ENCODE results near the gene CYP1B1. TPM values are rescaled to one million over a fixed set of nuclear protein-coding genes. Genes with fewer than 3 reads are reported as not detected.
A peak's percentile ranks its signal among the peaks of the same experiment; 100 is the strongest.

The CYP1B1 gene
- total and polyA plus RNA-seq, 10 donors = 17.7 to 121 (median 58.1) TPM

GRCh38 chr2:38068234-38068633 is 7.7 kb downstream of the CYP1B1 start:
- no peak for DNase-seq
- Histone ChIP-seq H3K27ac (peak overlapping the region in 1 of 8 donors; percentile 23), H3K4me1 (peaks cover 0 to 5% (median under 1%) of the 10 kb centered on the region in 6 donors), H3K9me3 (no peaks in the 10 kb centered on the region), H3K27me3 (replicated peaks in 1 of 7) (peaks cover 0 to 13% (median 4%) of the 10 kb centered on the region in 7 donors), H3K36me3 (peaks cover 0 to 14% (median 0%) of the 10 kb centered on the region in 6 donors), H3K4me3 (peak overlapping the region in 4 of 8 donors; percentile 1 to 72 (median 9))
- no peak for TF ChIP-seq CTCF (IDR thresholded peaks at IDR 0.05 in 8 of 11, conservative IDR thresholded peaks at IDR 0.05 in 3 of 11)
- no peak for TF ChIP-seq POLR2A (IDR thresholded peaks at IDR 0.05)
- no peak for TF ChIP-seq POLR2AphosphoS5 (IDR thresholded peaks at IDR 0.05)
- intact Hi-C loops (cut with DNase I; ENCODE audit: low total_unique reads) = no loop called here
- 84 to 88% (median 86%) methylated on average over 4 of the region's 4 CpGs for WGBS, 5 donors

- Histone ChIP-seq H3K36me3 (peaks cover 0 to 14% (median 0%) of the 10 kb centered on the region in 6 donors), H3K4me3 (peak overlapping the region in 1 of 8 donors; percentile 72), H3K27ac (no peak overlapping the region), H3K27me3 (replicated peaks in 1 of 7) (no peaks in the 10 kb centered on the region), H3K4me1 (no peaks in the 10 kb centered on the region), H3K9me3 (no peaks in the 10 kb centered on the region)
- TF ChIP-seq POLR2AphosphoS5 (IDR thresholded peaks at IDR 0.05) (no peak), CTCF (IDR thresholded peaks at IDR 0.05 in 8 of 11, conservative IDR thresholded peaks at IDR 0.05 in 3 of 11) (no peak), POLR2A (IDR thresholded peaks at IDR 0.05) (no peak)
- intact Hi-C loops (cut with DNase I; ENCODE audit: low total_unique reads) = no loop called here
- WGBS, 5 donors = 74 to 83% (median 80%) methylated on average over 6 of the region's 6 CpGs
- no peak for DNase-seq
Observed at GRCh38 chr2:38066421-38067115, 9.4 kb downstream of the CYP1B1 start.

- TF ChIP-seq CTCF (IDR thresholded peaks at IDR 0.05 in 8 of 11, conservative IDR thresholded peaks at IDR 0.05 in 3 of 11) = no peak
- TF ChIP-seq POLR2A (IDR thresholded peaks at IDR 0.05) = no peak
- no peak for TF ChIP-seq POLR2AphosphoS5 (IDR thresholded peaks at IDR 0.05)
- peaks cover 0 to 9% (median 0%) of the 10 kb centered on the region in 6 donors for H3K36me3 ChIP-seq
- 83 to 94% (median 88%) methylated on average over 6 of the region's 6 CpGs for WGBS, 5 donors
- intact Hi-C loops (cut with DNase I; ENCODE audit: low total_unique reads) = no loop called here
- no peak overlapping the region for H3K4me3 ChIP-seq
- H3K27me3 ChIP-seq (replicated peaks in 1 of 7) = no peaks in the 10 kb centered on the region
- DNase-seq = no peak
- no peaks in the 10 kb centered on the region for H3K9me3 ChIP-seq
- H3K4me1 ChIP-seq = no peaks in the 10 kb centered on the region
- H3K27ac ChIP-seq = no peak overlapping the region
Observed at GRCh38 chr2:38065502-38066135, 10.3 kb downstream of the CYP1B1 start.

- Histone ChIP-seq H3K27ac (no peak overlapping the region), H3K27me3 (replicated peaks in 1 of 7) (no peaks in the 10 kb centered on the region), H3K4me3 (no peak overlapping the region), H3K4me1 (no peaks in the 10 kb centered on the region), H3K36me3 (peaks cover 0 to 2% (median 0%) of the 10 kb centered on the region in 6 donors), H3K9me3 (no peaks in the 10 kb centered on the region)
- no peak for DNase-seq
- intact Hi-C loops (cut with DNase I; ENCODE audit: low total_unique reads) = no loop called here
- no peak for TF ChIP-seq CTCF (IDR thresholded peaks at IDR 0.05 in 8 of 11, conservative IDR thresholded peaks at IDR 0.05 in 3 of 11)
- TF ChIP-seq POLR2A (IDR thresholded peaks at IDR 0.05) = no peak
- no peak for TF ChIP-seq POLR2AphosphoS5 (IDR thresholded peaks at IDR 0.05)
- 84 to 94% (median 90%) methylated on average over 5 of the region's 5 CpGs for WGBS, 5 donors
Observed at GRCh38 chr2:38064801-38065501, 11.0 kb downstream of the CYP1B1 start.

Data from spleen (tissue), 11 donors.